Subcutaneous adipose tissue (tissue), 4 donors: ENCODE data around the gene CSH2. TPM values are rescaled to one million over a fixed set of nuclear protein-coding genes. Genes with fewer than 3 reads are reported as not detected.

Experiments used
- total RNA-seq, 4 donors: library from RNA; depleted of rRNA; stranded (reverse); fragments of >200 nt; gene quantifications; one replicate each; pipeline ENCODE4 v1.1.0, GENCODE V29; 2016
- TF ChIP-seq, protein P1 (sequence below): fragments of 450-650 bp; IDR thresholded peaks from one replicate; pipeline ENCODE4 v1.5.1; 2016; ENCODE audit warnings: low read depth, mild to moderate bottlenecking, control low read depth, antibody characterized with exemption, moderate library complexity

CSH2 gene
- total RNA-seq, 4 donors from 2014 or later = not detected

GRCh38 chr17:63843910-63844677, 29.4 kb downstream of the CSH2 start:
- TF ChIP-seq, protein P1, sequence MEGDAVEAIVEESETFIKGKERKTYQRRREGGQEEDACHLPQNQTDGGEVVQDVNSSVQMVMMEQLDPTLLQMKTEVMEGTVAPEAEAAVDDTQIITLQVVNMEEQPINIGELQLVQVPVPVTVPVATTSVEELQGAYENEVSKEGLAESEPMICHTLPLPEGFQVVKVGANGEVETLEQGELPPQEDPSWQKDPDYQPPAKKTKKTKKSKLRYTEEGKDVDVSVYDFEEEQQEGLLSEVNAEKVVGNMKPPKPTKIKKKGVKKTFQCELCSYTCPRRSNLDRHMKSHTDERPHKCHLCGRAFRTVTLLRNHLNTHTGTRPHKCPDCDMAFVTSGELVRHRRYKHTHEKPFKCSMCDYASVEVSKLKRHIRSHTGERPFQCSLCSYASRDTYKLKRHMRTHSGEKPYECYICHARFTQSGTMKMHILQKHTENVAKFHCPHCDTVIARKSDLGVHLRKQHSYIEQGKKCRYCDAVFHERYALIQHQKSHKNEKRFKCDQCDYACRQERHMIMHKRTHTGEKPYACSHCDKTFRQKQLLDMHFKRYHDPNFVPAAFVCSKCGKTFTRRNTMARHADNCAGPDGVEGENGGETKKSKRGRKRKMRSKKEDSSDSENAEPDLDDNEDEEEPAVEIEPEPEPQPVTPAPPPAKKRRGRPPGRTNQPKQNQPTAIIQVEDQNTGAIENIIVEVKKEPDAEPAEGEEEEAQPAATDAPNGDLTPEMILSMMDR = no peak

GRCh38 chr17:63842540-63843386, 30.7 kb downstream of the CSH2 start, which contains the start of gene SMARCD2:
SMARCD2 (minus strand) TSS chr17:63842685; CDS start chr17:63842674, 11 bp downstream.
- TF ChIP-seq, protein P1 = no peak

DNA sequence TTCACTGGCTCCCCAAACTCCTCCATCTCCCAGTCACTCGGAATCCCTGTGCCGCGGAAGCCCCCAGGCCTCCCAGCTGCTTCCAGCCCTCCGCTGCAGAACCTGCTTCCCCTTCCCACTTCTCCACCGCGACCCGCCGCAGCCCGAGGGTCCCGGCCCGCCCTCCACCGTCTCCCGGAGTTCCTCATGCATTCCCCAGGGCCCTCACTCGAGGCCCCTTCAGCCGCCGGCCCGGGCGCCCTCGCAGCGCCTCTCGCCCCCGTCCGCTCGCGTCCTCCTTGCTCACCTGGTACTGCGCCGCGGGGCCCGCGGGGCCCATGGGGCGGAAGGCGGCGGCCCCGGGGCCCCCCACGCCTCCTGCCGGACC, 31.3 kb downstream of the CSH2 start:
- TF ChIP-seq, protein P1 = no peak

DNA sequence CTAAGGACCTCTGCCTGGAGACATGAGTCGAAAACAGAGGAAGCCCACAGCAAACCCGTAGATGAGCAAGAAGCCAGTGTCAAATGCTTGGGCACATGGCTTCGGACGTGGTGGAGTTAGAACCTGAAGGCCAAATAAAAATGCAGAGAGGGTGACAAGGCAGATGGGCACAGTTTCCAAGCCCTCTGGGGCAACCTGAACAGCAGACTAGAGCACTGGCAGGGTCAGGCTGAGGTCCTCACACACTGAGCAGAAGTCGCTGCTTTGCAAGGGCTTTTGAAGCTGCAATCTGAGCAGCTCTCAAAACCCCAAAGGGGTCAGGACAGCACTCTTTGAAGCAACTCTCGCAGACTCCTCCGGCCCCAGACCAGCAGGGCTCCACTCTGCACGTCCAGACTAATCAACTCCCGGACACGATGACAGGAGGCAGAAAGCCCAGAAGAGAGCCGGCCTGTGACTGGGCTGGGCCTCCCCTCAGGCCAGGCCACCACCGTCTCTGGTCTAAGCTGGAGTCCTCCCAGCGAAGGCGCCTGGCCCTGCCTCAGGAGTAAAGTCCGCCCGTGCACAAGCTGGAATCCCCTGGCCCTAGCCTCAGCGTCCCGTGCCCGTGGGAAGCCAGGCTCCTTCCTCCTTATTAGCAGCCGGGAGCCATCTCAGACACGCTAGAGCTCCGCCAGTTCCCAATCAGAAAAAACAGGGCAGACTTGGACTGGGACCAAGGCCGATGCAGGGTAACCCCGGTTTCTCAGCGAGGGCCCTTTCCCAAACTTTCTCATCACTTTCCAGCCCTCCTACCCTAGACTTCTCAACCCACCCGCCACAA, 31.9 kb downstream of the CSH2 start:
- TF ChIP-seq, protein P1 = no peak

- TF ChIP-seq, protein P1 = no peak
These were observed 32.7 kb downstream of the CSH2 start for GRCh38 chr17:63840591-63841349.

GRCh38 chr17:63838631-63839171, 34.8 kb downstream of the CSH2 start:
- TF ChIP-seq, protein P1 = no peak
